T follicular helper cell (primary cell): ENCODE measurements around the gene OXCT2.
"Not testable (repeated sequence)": the region's sequence is repeated elsewhere in the genome, so short reads cannot be mapped to it uniquely, and the experiment has no call there.

Experiments
- DNase-seq: peaks from one replicate; pipeline ENCODE4 v3.0.0-alpha.2; 2020; ENCODE audit warnings: low read depth
- total RNA-seq, 2 experiments: gene quantifications; one replicate each; lab custom pipeline; 2026; lab: John Stamatoyannopoulos, UW

The OXCT2 gene
- 0.06 to 0.43 reads per million in 2 experiments for total RNA-seq

DNA sequence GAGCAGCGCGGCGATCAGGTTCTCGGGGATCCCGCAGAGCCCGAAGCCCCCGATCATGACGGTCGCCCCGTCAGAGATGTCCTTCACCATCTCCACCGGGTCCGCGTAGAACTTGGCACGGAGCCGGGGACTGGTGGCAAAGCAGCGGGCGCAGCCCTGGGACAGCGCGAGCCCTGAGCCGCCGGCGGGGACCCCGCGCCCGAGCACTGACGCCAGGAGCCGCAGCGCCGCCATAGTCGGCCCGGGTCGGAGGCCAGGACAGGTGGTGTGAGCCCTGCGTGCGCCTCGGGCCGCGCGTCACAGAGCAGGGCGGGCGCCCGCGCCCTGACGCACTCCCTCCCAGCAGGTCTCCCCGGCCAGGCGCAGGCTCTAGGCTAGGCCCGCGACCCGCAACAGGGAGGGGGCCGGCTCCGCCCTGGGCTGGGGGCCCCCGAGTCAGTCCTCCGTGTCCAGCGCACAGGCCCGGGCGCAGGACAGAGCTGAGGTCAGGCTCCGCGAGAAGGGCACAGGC is at the start of gene OXCT2:
Gene OXCT2 (minus strand): TSS at position 327 of the 511 bp plus-strand sequence. CDS start 93 bp downstream, at position 234.
- not testable (repeated sequence) for DNase-seq

- no peak for DNase-seq
These were observed 48.1 kb upstream of the OXCT2 start for GRCh38 chr1:39819091-39819812.

GRCh38 chr1:39818482-39818881 is 47.3 kb upstream of the OXCT2 start:
- DNase-seq, result no peak

GRCh38 chr1:39817091-39817932 is 46.2 kb upstream of the OXCT2 start:
- DNase-seq, result peak; percentile 57

DNA sequence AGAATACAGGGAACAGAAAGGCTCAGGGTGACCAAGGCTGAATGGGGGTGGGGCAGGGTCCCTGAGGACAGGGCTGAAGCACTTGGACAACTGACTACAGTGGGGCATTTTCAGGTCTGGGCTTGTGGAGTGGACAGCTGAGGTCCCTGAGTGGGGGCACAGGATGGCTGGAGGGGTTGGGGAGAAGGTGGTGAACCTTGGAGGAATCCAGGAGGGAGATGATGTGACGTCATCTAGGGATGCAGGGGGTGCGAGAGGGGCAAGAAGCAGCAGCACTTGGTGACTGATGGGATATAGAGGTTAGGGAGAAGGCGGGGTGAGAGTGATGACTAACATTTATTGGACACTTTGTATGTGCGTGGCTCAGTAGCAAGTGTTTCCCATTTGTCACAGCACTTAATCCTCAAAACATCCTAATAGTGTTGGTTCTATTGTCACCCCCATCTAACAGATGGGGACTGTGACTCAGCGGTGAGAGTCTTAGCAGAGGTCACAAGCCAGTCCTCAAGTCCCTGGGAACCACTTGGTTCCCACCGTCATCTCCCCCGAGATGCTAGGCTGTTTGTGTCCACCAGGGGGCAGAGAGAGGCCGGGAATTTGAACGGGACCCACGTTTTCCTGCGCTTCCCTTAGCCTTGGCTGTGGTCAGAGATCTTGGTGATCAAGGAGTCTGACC is 45.4 kb upstream of the OXCT2 start:
- peak; percentile 51 for DNase-seq

GRCh38 chr1:39812913-39813312 is 41.8 kb upstream of the OXCT2 start:
- no peak for DNase-seq

GRCh38 chr1:39808784-39809517 is 37.8 kb upstream of the OXCT2 start:
- no peak for DNase-seq

DNA sequence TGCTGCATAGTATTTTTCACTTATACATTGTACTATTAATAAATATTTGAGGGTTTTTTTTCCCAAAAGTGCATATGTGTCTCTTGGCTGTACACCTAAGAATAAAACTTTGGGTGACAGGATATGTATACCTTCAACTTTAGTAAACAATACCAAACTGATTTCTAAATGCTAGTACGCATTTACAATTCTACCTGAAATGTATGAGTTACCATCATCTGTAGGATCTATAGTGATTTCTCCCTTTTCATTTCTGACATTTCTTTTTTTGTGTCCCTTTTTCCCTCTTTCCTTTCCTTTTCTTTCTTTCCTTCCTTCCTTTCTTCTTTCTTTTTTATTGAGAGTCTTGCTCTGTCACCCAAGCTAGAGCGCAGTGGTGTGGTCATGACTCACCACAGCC is 34.2 kb upstream of the OXCT2 start:
- no peak for DNase-seq

DNA sequence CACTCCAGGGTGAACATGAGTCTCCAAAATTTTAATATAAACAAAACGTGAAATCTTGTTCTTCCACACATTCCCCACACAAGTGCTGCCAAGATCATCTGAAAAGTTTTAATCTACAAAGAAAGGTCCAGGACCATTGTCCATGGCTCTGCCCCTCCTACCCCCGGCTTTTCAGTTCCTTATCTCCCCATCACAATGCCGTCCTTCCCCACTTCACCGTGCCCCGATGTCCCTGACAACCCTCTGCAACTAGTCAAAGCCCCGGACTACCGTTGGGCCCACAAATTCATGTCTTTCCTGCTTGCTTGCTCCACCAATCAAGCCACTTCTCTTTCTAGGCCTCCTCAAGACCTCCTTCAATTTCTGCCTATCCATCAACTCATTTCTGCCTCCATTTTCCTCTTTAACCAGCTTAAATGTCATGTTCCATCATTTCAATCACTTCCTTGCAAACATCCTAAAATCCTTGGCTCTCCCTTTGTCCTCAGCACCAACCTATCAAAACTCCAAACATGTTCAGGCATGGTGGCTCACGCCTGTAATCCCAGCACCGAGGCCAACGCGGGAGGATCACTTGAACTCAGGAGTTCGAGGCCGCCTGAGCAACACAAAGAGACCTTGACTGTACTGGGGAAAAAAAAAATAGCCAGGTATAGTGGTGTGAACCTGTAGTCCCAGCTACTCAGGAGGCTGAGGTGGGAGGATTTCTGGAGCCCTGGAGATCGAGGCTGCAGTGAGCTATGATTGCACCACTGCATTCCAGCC is 31.5 kb upstream of the OXCT2 start:
- no peak for DNase-seq

GRCh38 chr1:39800471-39800835 is 29.3 kb upstream of the OXCT2 start:
- DNase-seq, result no peak

DNA sequence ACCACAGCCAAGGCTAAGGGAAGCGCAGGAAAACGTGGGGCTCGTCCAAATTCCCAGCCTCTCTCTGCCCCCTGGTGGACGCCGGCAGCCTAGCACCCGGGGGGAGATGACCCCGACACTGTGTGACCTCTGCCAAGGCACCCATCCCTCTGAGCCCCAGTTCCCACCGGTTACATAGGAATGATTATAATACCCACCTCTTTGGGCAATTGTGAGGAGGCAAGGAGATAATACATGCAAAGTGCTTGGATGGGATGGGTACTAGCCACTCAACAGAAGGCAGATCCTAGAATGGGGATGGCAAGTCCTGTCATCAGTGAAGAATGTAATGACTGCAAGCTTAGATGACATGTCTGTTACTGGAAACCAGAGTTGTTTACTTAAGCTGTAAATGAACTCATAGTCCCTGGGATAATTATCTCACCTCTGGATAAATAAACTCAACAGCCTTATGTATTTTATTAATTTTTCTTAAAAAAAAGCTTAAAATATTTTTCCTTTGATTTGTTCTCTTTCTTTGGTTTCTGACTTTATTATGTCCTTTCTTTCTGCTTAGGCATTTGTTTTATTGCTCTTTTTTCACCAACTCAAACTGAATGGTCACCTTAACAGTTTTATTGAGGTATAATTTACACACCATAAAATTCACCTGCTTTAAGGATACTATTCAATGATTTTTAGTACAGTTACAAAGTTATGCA is 28.8 kb upstream of the OXCT2 start:
- peak; percentile 52 for DNase-seq

DNA sequence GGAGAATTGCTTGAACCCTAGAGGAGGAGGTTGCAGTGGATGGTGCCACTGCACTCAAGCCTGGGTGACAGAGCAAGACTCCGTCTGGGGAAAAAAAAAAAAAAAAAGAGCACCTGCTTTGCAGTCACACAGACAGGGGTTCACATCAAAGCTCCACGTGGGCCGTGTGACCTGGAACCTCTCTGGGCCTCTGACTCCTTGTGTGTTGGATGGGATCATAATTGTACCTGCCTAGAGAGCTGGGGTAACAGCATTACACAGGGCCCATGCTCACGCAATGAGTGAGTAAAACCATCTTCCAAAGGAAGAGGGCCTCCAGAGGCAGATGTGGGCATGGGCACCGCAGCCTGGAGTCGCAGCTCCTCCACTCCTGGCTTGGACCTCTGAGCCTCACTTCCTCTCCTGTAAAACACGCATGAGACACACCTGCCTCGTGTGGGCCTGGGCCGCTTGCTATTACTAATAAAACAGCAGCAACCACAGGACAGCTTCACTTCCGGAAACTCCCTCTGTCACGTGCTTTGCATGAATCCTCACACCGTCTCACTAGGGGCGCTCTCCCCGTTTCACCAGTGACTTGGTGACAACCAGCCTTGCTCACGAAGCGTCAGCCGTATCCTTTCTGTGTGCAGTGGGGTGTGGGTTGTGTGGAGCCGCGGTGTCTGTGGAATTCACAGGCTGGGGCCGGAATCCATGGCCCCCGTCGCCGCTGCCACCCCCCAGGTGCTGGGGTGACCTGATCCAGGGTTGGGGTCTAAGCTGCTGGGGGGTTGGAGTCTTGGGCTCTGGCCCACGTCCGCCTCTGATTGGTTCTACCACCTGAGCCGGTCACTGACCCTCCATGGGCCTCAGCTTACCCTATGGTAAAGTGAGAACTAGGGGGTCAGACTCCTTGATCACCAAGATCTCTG is 28.0 kb upstream of the OXCT2 start:
- peak; percentile 87 for DNase-seq

DNA sequence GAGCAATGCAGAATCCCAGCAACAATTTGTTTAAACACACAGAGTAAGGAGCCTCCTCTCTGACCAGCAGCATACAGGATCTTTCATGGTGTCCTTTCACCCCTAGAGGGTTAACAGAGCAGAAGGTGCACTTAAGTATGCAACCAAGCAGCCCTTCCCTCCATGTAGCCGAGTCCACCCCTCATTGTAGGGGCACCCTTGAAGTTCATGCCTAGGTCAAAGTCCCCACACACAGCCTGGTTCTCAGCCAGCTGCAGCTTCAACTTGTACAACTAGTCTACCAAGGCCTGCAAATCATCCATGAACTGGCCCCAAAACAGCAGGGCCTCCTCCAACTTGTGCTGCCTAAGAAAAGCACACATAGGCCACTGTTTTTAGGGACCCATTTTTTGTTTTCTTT is 24.5 kb upstream of the OXCT2 start:
- DNase-seq, result no peak

GRCh38 chr1:39791838-39792237 is 20.7 kb upstream of the OXCT2 start:
- no peak for DNase-seq

- no peak for DNase-seq
These were observed 18.5 kb upstream of the OXCT2 start for GRCh38 chr1:39789571-39790110.

- DNase-seq, result peak; percentile 14
These were observed 17.8 kb upstream of the OXCT2 start, which contains the start of gene BMP8B for GRCh38 chr1:39788758-39789570. TSS of gene BMP8B (minus strand) at chr1:39788865. CDS start at chr1:39788485, 380 bp downstream.

DNA sequence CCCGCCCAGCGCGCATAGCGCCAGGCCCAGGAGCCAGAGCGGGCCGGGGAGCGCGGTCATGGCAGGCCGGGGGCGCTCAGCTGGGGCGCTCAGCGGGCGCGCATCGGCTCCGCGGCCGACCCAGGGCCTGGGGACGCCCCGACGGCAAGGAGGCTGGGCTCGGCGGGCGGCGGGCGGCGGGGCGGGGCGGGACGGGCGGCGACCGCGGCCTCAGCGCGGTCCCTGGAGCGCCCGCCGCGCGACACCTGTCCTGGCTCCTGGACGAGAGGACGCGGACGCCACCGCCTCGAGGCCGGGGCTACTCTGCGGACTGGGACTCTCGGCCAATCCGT is 17.2 kb upstream of the OXCT2 start:
- no peak for DNase-seq

DNA sequence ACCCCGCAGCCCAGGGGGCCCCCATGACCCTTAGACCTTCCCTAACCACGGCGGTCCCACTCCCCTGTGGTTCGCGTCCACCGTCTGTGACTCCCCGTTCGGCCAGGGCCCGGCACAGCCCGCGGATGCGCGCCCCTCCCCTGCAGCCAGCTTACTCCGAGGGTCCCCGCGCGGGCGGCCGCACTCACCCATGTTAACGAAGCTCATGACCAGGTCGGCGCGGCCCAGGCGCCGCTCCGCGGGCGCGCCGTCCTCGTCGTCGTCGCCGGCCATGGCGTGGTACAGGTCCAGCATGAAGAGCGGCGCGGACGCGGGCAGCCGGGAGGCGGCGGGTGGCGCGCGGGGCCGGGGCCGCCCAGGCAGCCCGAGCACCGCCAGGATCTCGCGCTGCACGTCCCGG is 16.8 kb upstream of the OXCT2 start:
- DNase-seq, result not testable (repeated sequence)
